Measurements from ENCODE around the gene NEK10.

Gene NEK10

GRCh38 chr3:27366062-27366591 lies 3.1 kb downstream of the NEK10 start:
- no peak for TF ChIP-seq CTCF (IDR thresholded peaks at IDR 0.05; ENCODE audit: low read depth, low read length)
- TF ChIP-seq POLR2A (IDR thresholded peaks at IDR 0.05; ENCODE audit: extremely low read depth, insufficient read length), result no peak
- no peak for TF ChIP-seq MYC (IDR thresholded peaks at IDR 0.05; ENCODE audit: low read depth, low read length)
- TF ChIP-seq MAX (IDR thresholded peaks at IDR 0.05; ENCODE audit: low read depth, low read length), result no peak
- no peak overlapping the region for H3K4me3 ChIP-seq (ENCODE audit: low read depth, low read length)
- no peak for DNase-seq (ENCODE audit: low read depth)

- no peak for DNase-seq (ENCODE audit: low read depth)
- no peak overlapping the region for H3K4me3 ChIP-seq (ENCODE audit: low read depth, low read length)
- no peak for TF ChIP-seq MAX (IDR thresholded peaks at IDR 0.05; ENCODE audit: low read depth, low read length)
- no peak for TF ChIP-seq MYC (IDR thresholded peaks at IDR 0.05; ENCODE audit: low read depth, low read length)
- TF ChIP-seq POLR2A (IDR thresholded peaks at IDR 0.05; ENCODE audit: extremely low read depth, insufficient read length), result no peak
- TF ChIP-seq CTCF (IDR thresholded peaks at IDR 0.05; ENCODE audit: low read depth, low read length), result no peak
These were observed 8.8 kb downstream of the NEK10 start for GRCh38 chr3:27360113-27361078.

- no peak for TF ChIP-seq POLR2A (IDR thresholded peaks at IDR 0.05; ENCODE audit: extremely low read depth, insufficient read length)
- TF ChIP-seq MYC (IDR thresholded peaks at IDR 0.05; ENCODE audit: low read depth, low read length), result no peak
- no peak for TF ChIP-seq CTCF (IDR thresholded peaks at IDR 0.05; ENCODE audit: low read depth, low read length)
- no peak for TF ChIP-seq MAX (IDR thresholded peaks at IDR 0.05; ENCODE audit: low read depth, low read length)
- DNase-seq (ENCODE audit: low read depth), result no peak
These were observed 10.8 kb downstream of the NEK10 start for GRCh38 chr3:27358372-27358771.

GRCh38 chr3:27357665-27358258 lies 11.4 kb downstream of the NEK10 start:
- H3K4me3 ChIP-seq (ENCODE audit: low read depth, low read length), result no peak overlapping the region
- TF ChIP-seq MAX (IDR thresholded peaks at IDR 0.05; ENCODE audit: low read depth, low read length), result no peak
- peak; percentile 77 for TF ChIP-seq CTCF (IDR thresholded peaks at IDR 0.05; ENCODE audit: low read depth, low read length)
- DNase-seq (ENCODE audit: low read depth), result peak; percentile 75

More at GRCh38 chr3:27358372-27358771, 10.8 kb downstream of the NEK10 start:
- no peak overlapping the region for H3K4me3 ChIP-seq (ENCODE audit: low read depth, low read length)

- DNase-seq (ENCODE audit: low read depth), result peak; percentile 20
- TF ChIP-seq MYC (IDR thresholded peaks at IDR 0.05; ENCODE audit: low read depth, low read length) (no peak), MAX (IDR thresholded peaks at IDR 0.05; ENCODE audit: low read depth, low read length) (no peak), POLR2A (IDR thresholded peaks at IDR 0.05; ENCODE audit: extremely low read depth, insufficient read length) (no peak), CTCF (IDR thresholded peaks at IDR 0.05; ENCODE audit: low read depth, low read length) (no peak)
- no peak overlapping the region for H3K4me3 ChIP-seq (ENCODE audit: low read depth, low read length)
These were observed 12.2 kb downstream of the NEK10 start for GRCh38 chr3:27356976-27357375.
